ENCODE data around the gene RBM8A.
A peak's percentile ranks its signal among the peaks of the same experiment; 100 is the strongest.

The RBM8A gene

GRCh38 chr1:145887631-145888030 lies 39.7 kb downstream of the RBM8A start:
- H3K36me3 Mint-ChIP-seq (ENCODE audit: low read depth), result no peaks in the 10 kb centered on the region
- peaks cover 22% of the 10 kb centered on the region for H3K27me3 Mint-ChIP-seq
- no peak for ATAC-seq
- H3K27ac Mint-ChIP-seq, result no peak overlapping the region
- H3K4me1 Mint-ChIP-seq, result peaks cover 16% of the 10 kb centered on the region
- no peak overlapping the region for H3K4me3 Mint-ChIP-seq
- DNase-seq, result no peak
- H3K9me3 Mint-ChIP-seq, result no peaks in the 10 kb centered on the region

- no peaks in the 10 kb centered on the region for H3K36me3 Mint-ChIP-seq (ENCODE audit: low read depth)
- no peak for ATAC-seq
- peaks cover 16% of the 10 kb centered on the region for H3K4me1 Mint-ChIP-seq
- no peak for DNase-seq
- H3K4me3 Mint-ChIP-seq, result peak overlapping the region; percentile 15
- no peaks in the 10 kb centered on the region for H3K9me3 Mint-ChIP-seq
- H3K27me3 Mint-ChIP-seq, result peaks cover 24% of the 10 kb centered on the region
- no peak overlapping the region for H3K27ac Mint-ChIP-seq
These were observed 40.5 kb downstream of the RBM8A start for GRCh38 chr1:145886816-145887215.

DNA sequence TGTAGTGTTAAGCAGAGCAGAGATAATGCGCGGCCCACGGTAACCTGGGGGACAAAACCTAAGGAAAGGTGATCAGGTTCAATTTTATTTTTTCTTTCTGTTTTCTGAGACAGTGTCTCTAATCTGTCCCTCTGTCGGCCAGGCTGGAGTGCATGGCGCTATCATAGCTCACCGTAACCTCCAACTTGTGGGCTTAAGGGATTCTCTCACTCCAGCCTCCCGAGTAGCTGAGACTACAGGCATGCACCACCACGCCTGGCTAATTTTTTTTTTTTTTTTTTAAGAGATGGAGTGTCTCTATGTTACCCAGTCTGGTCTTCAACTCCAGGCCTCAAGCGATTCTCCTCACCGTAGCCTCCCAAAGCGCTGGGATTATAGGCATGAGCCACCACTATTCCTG lies 40.9 kb downstream of the RBM8A start:
- no peak for ATAC-seq
- Mint-ChIP-seq H3K9me3 (no peaks in the 10 kb centered on the region), H3K4me3 (peak overlapping the region; percentile 77), H3K36me3 (ENCODE audit: low read depth) (no peaks in the 10 kb centered on the region), H3K27me3 (peaks cover 24% of the 10 kb centered on the region), H3K27ac (no peak overlapping the region), H3K4me1 (peaks cover 16% of the 10 kb centered on the region)
- no peak for DNase-seq

DNA sequence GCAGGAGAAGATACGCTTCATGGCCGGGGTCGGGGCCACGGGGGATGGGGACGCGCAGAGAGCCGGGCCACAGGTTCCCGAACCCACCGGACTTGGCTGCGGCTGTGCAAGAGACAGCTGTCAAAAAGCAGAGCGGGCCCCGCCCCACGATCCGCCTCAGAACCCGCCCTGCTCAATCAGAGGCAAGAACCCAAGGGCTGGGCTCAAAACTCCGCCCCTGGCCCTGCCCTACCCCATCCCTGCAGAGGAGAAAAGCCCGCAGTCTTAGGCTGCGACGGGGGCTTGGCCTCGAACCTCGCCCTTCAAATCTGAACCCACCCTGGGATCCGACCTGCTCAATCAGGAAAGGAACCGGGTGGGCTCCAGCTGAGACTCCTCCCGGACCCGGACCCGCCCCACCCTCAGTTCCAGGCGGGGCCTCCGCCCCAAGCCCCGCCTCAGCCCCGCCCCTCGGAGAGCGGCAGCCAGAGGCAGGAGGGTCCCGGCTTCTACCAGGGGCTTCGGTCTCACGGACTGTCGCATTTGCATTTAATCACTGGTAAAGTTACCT lies 41.5 kb downstream of the RBM8A start, which contains the start of gene ANKRD35:
TSS of gene ANKRD35 (minus strand) at position 129 of the 550 bp plus-strand sequence. CDS start at position 21, 108 bp downstream.
- no peak within 1 kb of the TSS for H3K27ac Mint-ChIP-seq
- peaks cover 16% of the 10 kb centered on the region for H3K4me1 Mint-ChIP-seq
- no peaks in the 10 kb centered on the region for H3K9me3 Mint-ChIP-seq
- H3K4me3 Mint-ChIP-seq, result peak within 1 kb of the TSS; percentile 77
- peaks cover 24% of the 10 kb centered on the region for H3K27me3 Mint-ChIP-seq
- ATAC-seq, result peak; percentile 100
- no peaks in the 10 kb centered on the region for H3K36me3 Mint-ChIP-seq (ENCODE audit: low read depth)
- peak; percentile 87 for DNase-seq

DNA sequence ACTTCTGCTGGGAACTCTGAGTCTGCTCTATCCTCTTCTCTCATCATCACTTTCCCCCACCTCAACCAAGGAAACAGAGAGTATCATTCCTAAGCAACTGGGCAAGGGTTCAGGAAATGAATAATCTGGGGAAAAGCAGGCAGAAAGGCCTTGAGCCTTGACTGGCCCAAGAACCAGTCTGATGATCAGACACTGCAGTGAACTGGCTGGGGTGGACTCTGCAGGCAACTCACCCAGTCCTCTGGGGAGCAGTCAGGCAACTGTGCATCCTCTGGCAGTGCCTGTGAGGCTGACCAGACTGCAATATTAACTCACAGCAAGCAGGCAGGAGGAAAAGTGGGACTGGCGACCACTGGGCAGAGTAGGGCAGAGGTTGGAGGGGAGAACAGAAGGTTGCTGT lies 42.6 kb downstream of the RBM8A start:
- ATAC-seq (no peak), DNase-seq (no peak)
- Mint-ChIP-seq H3K36me3 (ENCODE audit: low read depth) (no peaks in the 10 kb centered on the region), H3K27me3 (peaks cover 24% of the 10 kb centered on the region), H3K4me3 (peak overlapping the region; percentile 77), H3K4me1 (peaks cover 16% of the 10 kb centered on the region), H3K9me3 (no peaks in the 10 kb centered on the region), H3K27ac (no peak overlapping the region)

DNA sequence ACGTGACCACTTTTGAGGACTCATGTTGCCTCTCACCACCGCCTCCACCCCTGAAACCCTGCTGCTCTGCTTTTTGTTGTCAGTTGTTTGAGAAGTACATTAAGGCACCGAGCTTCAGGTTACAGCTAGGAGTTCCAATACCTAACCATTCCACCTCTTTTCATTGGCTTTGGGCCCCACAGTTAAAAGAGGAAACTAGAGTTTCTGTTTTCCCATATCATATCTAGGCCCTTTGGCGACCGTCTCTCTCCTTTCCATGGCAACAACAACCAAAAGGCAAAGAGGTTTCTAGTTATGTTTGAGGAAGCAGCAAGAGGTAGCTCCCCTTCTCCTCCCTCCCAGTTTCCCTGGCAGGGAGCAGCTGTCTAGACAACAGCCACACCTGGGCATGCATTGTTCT lies 47.5 kb downstream of the RBM8A start:
- H3K27ac Mint-ChIP-seq, result no peak overlapping the region
- ATAC-seq, result no peak
- no peaks in the 10 kb centered on the region for H3K9me3 Mint-ChIP-seq
- H3K36me3 Mint-ChIP-seq (ENCODE audit: low read depth), result no peaks in the 10 kb centered on the region
- no peak for DNase-seq
- peaks cover 21% of the 10 kb centered on the region for H3K27me3 Mint-ChIP-seq
- H3K4me1 Mint-ChIP-seq, result peaks cover 4% of the 10 kb centered on the region
- H3K4me3 Mint-ChIP-seq, result no peak overlapping the region

DNA sequence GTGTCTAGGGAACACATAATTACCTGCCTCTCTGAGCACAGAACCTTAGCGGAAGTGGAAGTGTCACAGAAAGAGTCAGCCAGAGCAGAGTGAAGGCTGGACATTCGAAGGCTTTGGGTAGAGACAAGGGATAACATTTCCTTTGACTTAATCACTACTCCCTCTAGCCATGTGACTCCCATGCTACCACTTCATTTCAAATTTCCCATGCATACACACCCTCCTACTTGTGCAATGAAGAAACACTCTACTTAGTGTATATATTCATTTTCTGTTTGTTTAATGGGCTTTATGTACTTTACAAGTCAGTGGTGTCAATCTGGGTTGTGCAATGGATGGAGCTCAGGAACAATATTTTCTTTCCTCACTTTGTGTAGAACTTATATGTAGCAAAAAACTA lies 48.6 kb downstream of the RBM8A start:
- H3K36me3 Mint-ChIP-seq (ENCODE audit: low read depth), result no peaks in the 10 kb centered on the region
- DNase-seq (no peak), ATAC-seq (no peak)
- H3K4me3 Mint-ChIP-seq, result no peak overlapping the region
- H3K9me3 Mint-ChIP-seq, result no peaks in the 10 kb centered on the region
- peaks cover 3% of the 10 kb centered on the region for H3K4me1 Mint-ChIP-seq
- no peak overlapping the region for H3K27ac Mint-ChIP-seq
- peaks cover 17% of the 10 kb centered on the region for H3K27me3 Mint-ChIP-seq

GRCh38 chr1:145877923-145878486 lies 49.3 kb downstream of the RBM8A start:
- H3K4me1 Mint-ChIP-seq, result peaks cover 3% of the 10 kb centered on the region
- ATAC-seq, result no peak
- no peaks in the 10 kb centered on the region for H3K36me3 Mint-ChIP-seq (ENCODE audit: low read depth)
- no peaks in the 10 kb centered on the region for H3K9me3 Mint-ChIP-seq
- no peak for DNase-seq
- H3K4me3 Mint-ChIP-seq, result no peak overlapping the region
- peaks cover 15% of the 10 kb centered on the region for H3K27me3 Mint-ChIP-seq
- no peak overlapping the region for H3K27ac Mint-ChIP-seq

GRCh38 chr1:145874646-145875045 lies 52.6 kb downstream of the RBM8A start:
- peaks cover 18% of the 10 kb centered on the region for H3K4me1 Mint-ChIP-seq
- peaks cover 15% of the 10 kb centered on the region for H3K27me3 Mint-ChIP-seq
- no peak overlapping the region for H3K4me3 Mint-ChIP-seq
- no peaks in the 10 kb centered on the region for H3K36me3 Mint-ChIP-seq (ENCODE audit: low read depth)
- H3K27ac Mint-ChIP-seq, result no peak overlapping the region
- DNase-seq, result no peak
- no peaks in the 10 kb centered on the region for H3K9me3 Mint-ChIP-seq
- ATAC-seq, result no peak

DNA sequence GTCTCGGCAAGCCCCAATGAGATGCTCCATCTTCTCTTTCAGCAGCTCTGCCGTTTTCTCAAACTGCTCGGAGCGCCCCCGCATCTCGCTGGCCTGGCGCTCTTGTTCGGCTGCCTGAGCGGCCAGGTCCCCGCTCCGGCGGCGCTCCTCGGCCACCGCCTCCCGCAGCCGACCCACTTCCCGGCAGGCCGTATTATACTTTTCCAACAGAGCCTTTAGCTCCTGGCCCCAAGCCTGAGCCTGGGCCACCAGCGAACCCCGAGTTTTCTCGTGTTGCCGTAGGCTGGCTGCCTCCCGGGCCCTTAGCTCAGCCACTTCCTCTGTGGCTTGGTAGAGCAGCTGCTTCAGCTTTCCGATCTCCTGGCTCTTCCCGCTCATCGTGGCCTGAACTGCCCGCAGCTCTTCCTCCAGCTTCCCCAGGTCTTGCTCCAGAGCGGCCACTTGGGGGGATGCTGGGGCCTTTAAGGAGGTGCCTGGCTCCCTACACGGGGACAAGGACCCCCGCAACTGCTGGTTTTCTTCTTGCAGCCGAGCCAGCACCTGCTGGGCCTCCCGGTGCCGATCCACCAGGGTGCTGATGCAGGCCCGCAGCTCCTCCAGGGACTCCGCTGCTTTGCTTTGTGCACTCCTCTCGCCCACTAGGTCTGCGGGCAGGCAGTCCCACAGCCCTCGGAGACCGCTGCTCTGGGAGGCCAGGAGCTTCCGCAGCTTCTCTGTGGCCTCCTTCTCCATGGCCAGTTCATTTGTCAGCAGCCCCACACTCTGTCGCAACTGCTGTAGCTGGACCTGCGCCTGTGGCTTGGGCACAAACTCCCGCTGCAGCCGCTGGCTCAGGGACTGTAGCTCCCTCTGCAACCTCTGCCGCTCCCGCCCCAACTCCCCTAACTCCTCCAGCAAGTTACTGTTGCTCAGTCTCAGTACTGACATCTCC lies 55.0 kb downstream of the RBM8A start:
- peak overlapping the region; percentile 76 for H3K4me3 Mint-ChIP-seq
- peaks cover 17% of the 10 kb centered on the region for H3K27me3 Mint-ChIP-seq
- peaks cover 15% of the 10 kb centered on the region for H3K4me1 Mint-ChIP-seq
- DNase-seq (peak; percentile 38), ATAC-seq (peak; percentile 74)
- H3K36me3 Mint-ChIP-seq (ENCODE audit: low read depth), result no peaks in the 10 kb centered on the region
- H3K9me3 Mint-ChIP-seq, result no peaks in the 10 kb centered on the region
- H3K27ac Mint-ChIP-seq, result no peak overlapping the region
